HepG2 (cell line): ENCODE results near the gene LRRC3C. TPM values are rescaled to one million over a fixed set of nuclear protein-coding genes. Genes with fewer than 3 reads are reported as not detected.
A peak's percentile ranks its signal among the peaks of the same experiment; 100 is the strongest.

Experiments
- AGO2 ChIP-seq: fragments of 200-400 bp; formaldehyde crosslinking; optimal IDR thresholded peaks from 2 replicates; pipeline ENCODE3; 2017; ENCODE audit warnings: mild to moderate bottlenecking, low read depth, low read length, moderate library complexity
- ATAD3A ChIP-seq: sonication (generic); formaldehyde crosslinking; IDR thresholded peaks from 2 replicates; pipeline ENCODE4 v1.4.0; 2020; ENCODE audit warnings: missing genetic modification reagents
- EHMT2 ChIP-seq: fragments of 200-600 bp; sonication (generic); IDR thresholded peaks from 2 replicates; pipeline ENCODE4 v1.7.0; 2017; ENCODE audit warnings: antibody characterized with exemption, low read depth, low read length, borderline replicate concordance
- HDAC1 ChIP-seq: sonication (generic); formaldehyde crosslinking; IDR thresholded peaks from 2 replicates; pipeline ENCODE4 v1.5.1; 2020; ENCODE audit warnings: mild to moderate bottlenecking, missing genetic modification reagents
- NAIF1 ChIP-seq: sonication (generic); formaldehyde crosslinking; IDR thresholded peaks from 2 replicates; pipeline ENCODE4 v1.5.0; 2020; ENCODE audit warnings: mild to moderate bottlenecking, missing genetic modification reagents, borderline replicate concordance
- NCOA1 ChIP-seq: sonication (generic); formaldehyde crosslinking; IDR thresholded peaks from 2 replicates; pipeline ENCODE4 v1.9.0; 2021; ENCODE audit warnings: missing genetic modification reagents
- NFE2L2 ChIP-seq: fragments of 150-350 bp; IDR thresholded peaks from 2 replicates; pipeline ENCODE4 v1.6.1; 2014; ENCODE audit warnings: low read length
- NR2C2 ChIP-seq: sonication (generic); formaldehyde crosslinking; IDR thresholded peaks from 2 replicates; pipeline ENCODE4 v1.4.0; 2020; ENCODE audit warnings: missing genetic modification reagents, mild to moderate bottlenecking, moderate library complexity, borderline replicate concordance
- PHF20 ChIP-seq: sonication (generic); formaldehyde crosslinking; IDR thresholded peaks from 2 replicates; pipeline ENCODE4 v1.5.0; 2020; ENCODE audit warnings: mild to moderate bottlenecking, missing genetic modification reagents
- RBM39 ChIP-seq: fragments of 200-400 bp; formaldehyde crosslinking; IDR thresholded peaks from one replicate; pipeline ENCODE4 v1.6.1; 2018; ENCODE audit warnings: antibody characterized with exemption, mild to moderate bottlenecking, low read depth, low read length; ENCODE audit not compliant: poor library complexity, severe bottlenecking
- RFXAP ChIP-seq: sonication (generic); formaldehyde crosslinking; IDR thresholded peaks from 2 replicates; pipeline ENCODE4 v1.4.0; 2020; ENCODE audit warnings: missing genetic modification reagents, borderline replicate concordance
- SOX6 ChIP-seq, 2 experiments: fragments of 450-650 bp in 1 of 2; sonication (generic) in 1 of 2; formaldehyde crosslinking in 1 of 2; IDR thresholded peaks; 2 replicates each; pipeline versions ENCODE4 v1.4.0 to v1.6.1; 2017 to 2020; ENCODE audit warnings: antibody characterized with exemption in 1 of 2, mild to moderate bottlenecking in 1 of 2, missing genetic modification reagents in 1 of 2
- SP4 ChIP-seq: sonication (generic); formaldehyde crosslinking; IDR thresholded peaks from 2 replicates; pipeline ENCODE4 v1.8.1; 2023; ENCODE audit warnings: mild to moderate bottlenecking, missing genetic modification reagents
- ZNF614 ChIP-seq: IDR thresholded peaks from 2 replicates; pipeline ENCODE4 v1.6.1; 2018; ENCODE audit warnings: missing biosample characterization, missing genetic modification reagents, inconsistent platforms, borderline replicate concordance
- ZNF670 ChIP-seq: sonication (generic); formaldehyde crosslinking; IDR thresholded peaks from 2 replicates; pipeline ENCODE4 v1.8.0; 2022; ENCODE audit warnings: mild to moderate bottlenecking, missing genetic modification reagents, borderline replicate concordance
- ZSCAN21 ChIP-seq: sonication (generic); formaldehyde crosslinking; IDR thresholded peaks from 2 replicates; pipeline ENCODE4 v1.8.0; 2022; ENCODE audit warnings: mild to moderate bottlenecking, missing genetic modification reagents, moderate library complexity, borderline replicate concordance
- polyA plus RNA-seq, 8 experiments: library from polyadenylated mRNA; depleted of rRNA in 3 of 8; stranded (reverse) in 7 of 8; unstranded in 1 of 8; fragments of >200 nt; fragmentation: Illumina TruSeq in 4 of 8; extraction: Trizol in 4 of 8; gene quantifications; 2 replicates each; pipeline versions ENCODE4 v1.2.1 to v1.2.3, GENCODE V29; 2011 to 2016; ENCODE audit warnings: low read depth in 4 of 8, missing spikeins in 1 of 8, mixed read lengths in 1 of 8; ENCODE audit not compliant: insufficient read depth in 1 of 8
- total RNA-seq, 5 experiments: library from RNA; depleted of rRNA; stranded (reverse); fragments of >200 nt; fragmentation: Illumina TruSeq; extraction: Trizol; gene quantifications; 2 replicates each; pipeline ENCODE4 v1.2.3, GENCODE V29; 2016; ENCODE audit warnings: low read depth in 1 of 5
- TF ChIP-seq, protein P1 (sequence below): sonication (generic); formaldehyde crosslinking; IDR thresholded peaks from 2 replicates; pipeline ENCODE4 v1.4.0; 2020; ENCODE audit warnings: mild to moderate bottlenecking, missing genetic modification reagents, borderline replicate concordance
- TF ChIP-seq, protein P2 (sequence below): sonication (generic); formaldehyde crosslinking; IDR thresholded peaks from 2 replicates; pipeline ENCODE4 v1.9.0; 2022; ENCODE audit warnings: missing genetic modification reagents, mild to moderate bottlenecking, borderline replicate concordance
- TF ChIP-seq, protein P3 (sequence below): sonication (generic); formaldehyde crosslinking; IDR thresholded peaks from 2 replicates; pipeline ENCODE4 v1.4.0; 2020; ENCODE audit warnings: missing genetic modification reagents, mild to moderate bottlenecking, borderline replicate concordance
- TF ChIP-seq, protein P4 (sequence below): IDR thresholded peaks from 2 replicates; pipeline ENCODE4 v1.6.1; 2016

The LRRC3C gene
- total and polyA plus RNA-seq, 2 of the 13 experiments (the other 11 are each of a cell fraction or from before 2014, with no cell fraction given): 0.17 TPM; not detected in 1

DNA sequence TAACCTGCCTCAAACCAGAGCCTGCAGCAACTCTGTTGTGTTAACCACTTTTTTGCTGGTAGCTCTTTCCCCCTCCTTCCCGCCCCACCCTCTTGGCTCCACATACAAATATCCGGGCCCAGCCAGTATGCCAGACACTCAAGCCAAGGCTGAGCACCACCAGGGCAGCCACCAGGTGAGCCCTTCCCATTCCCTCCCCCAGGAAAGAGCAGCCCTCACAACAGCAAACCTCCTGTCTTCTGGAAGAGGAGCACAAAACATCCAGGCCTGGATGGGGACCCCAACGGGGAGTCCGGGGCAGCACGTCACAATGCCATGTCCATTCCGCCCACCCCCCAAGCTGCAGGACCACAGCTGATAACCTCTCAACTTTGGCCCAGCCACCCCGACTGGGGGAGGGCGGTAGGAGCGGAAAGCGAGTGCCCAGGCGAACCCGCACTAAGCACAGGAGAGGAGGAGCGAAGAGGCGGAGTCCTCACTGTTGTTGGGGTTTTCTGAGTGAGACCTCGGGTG is 888 bp upstream of the LRRC3C start (continued):
- TF ChIP-seq, protein P1, sequence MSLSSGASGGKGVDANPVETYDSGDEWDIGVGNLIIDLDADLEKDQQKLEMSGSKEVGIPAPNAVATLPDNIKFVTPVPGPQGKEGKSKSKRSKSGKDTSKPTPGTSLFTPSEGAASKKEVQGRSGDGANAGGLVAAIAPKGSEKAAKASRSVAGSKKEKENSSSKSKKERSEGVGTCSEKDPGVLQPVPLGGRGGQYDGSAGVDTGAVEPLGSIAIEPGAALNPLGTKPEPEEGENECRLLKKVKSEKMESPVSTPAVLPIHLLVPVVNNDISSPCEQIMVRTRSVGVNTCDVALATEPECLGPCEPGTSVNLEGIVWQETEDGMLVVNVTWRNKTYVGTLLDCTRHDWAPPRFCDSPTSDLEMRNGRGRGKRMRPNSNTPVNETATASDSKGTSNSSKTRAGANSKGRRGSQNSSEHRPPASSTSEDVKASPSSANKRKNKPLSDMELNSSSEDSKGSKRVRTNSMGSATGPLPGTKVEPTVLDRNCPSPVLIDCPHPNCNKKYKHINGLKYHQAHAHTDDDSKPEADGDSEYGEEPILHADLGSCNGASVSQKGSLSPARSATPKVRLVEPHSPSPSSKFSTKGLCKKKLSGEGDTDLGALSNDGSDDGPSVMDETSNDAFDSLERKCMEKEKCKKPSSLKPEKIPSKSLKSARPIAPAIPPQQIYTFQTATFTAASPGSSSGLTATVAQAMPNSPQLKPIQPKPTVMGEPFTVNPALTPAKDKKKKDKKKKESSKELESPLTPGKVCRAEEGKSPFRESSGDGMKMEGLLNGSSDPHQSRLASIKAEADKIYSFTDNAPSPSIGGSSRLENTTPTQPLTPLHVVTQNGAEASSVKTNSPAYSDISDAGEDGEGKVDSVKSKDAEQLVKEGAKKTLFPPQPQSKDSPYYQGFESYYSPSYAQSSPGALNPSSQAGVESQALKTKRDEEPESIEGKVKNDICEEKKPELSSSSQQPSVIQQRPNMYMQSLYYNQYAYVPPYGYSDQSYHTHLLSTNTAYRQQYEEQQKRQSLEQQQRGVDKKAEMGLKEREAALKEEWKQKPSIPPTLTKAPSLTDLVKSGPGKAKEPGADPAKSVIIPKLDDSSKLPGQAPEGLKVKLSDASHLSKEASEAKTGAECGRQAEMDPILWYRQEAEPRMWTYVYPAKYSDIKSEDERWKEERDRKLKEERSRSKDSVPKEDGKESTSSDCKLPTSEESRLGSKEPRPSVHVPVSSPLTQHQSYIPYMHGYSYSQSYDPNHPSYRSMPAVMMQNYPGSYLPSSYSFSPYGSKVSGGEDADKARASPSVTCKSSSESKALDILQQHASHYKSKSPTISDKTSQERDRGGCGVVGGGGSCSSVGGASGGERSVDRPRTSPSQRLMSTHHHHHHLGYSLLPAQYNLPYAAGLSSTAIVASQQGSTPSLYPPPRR: peak; percentile 32; the same call in 1 of the 2 replicates
- TF ChIP-seq RBM39 (peak; percentile 74), ZNF670 (CRISPR knock-in tag) (peak; percentile 68; the same call in 1 of the 2 replicates), ATAD3A (CRISPR knock-in tag) (no peak), SP4 (peak; percentile 69), NAIF1 (CRISPR knock-in tag) (no peak), HDAC1 (CRISPR knock-in tag) (peak; percentile 82), EHMT2 (no peak), NCOA1 (0 out of 2 replicates have a peak, but pooled peaks have one; percentile 3), ZNF614 (CRISPR knock-in tag) (no peak), NR2C2 (peak; percentile 96), PHF20 (peak; percentile 35; the same call in 1 of the 2 replicates), SOX6 (IDR thresholded peaks at IDR 0.05) (no peak), SOX6 (CRISPR knock-in tag; IDR thresholded peaks at IDR 0.05) (peak; percentile 70), ZSCAN21 (CRISPR knock-in tag) (peak; percentile 13; the same call in 1 of the 2 replicates), NFE2L2 (no peak), AGO2 (no peak), RFXAP (CRISPR knock-in tag) (peak; percentile 28; the same call in 1 of the 2 replicates)
- TF ChIP-seq, protein P2, sequence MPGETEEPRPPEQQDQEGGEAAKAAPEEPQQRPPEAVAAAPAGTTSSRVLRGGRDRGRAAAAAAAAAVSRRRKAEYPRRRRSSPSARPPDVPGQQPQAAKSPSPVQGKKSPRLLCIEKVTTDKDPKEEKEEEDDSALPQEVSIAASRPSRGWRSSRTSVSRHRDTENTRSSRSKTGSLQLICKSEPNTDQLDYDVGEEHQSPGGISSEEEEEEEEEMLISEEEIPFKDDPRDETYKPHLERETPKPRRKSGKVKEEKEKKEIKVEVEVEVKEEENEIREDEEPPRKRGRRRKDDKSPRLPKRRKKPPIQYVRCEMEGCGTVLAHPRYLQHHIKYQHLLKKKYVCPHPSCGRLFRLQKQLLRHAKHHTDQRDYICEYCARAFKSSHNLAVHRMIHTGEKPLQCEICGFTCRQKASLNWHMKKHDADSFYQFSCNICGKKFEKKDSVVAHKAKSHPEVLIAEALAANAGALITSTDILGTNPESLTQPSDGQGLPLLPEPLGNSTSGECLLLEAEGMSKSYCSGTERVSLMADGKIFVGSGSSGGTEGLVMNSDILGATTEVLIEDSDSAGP (CRISPR knock-in tag): 0 out of 2 replicates have a peak, but pooled peaks have one; percentile 25
- TF ChIP-seq, protein P3, sequence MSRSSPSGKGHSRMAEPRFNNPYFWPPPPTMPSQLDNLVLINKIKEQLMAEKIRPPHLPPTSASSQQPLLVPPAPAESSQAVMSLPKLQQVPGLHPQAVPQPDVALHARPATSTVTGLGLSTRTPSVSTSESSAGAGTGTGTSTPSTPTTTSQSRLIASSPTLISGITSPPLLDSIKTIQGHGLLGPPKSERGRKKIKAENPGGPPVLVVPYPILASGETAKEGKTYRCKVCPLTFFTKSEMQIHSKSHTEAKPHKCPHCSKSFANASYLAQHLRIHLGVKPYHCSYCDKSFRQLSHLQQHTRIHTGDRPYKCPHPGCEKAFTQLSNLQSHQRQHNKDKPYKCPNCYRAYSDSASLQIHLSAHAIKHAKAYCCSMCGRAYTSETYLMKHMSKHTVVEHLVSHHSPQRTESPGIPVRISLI (CRISPR knock-in tag): 0 out of 2 replicates have a peak, but pooled peaks have one; percentile 32
- TF ChIP-seq, protein P4, sequence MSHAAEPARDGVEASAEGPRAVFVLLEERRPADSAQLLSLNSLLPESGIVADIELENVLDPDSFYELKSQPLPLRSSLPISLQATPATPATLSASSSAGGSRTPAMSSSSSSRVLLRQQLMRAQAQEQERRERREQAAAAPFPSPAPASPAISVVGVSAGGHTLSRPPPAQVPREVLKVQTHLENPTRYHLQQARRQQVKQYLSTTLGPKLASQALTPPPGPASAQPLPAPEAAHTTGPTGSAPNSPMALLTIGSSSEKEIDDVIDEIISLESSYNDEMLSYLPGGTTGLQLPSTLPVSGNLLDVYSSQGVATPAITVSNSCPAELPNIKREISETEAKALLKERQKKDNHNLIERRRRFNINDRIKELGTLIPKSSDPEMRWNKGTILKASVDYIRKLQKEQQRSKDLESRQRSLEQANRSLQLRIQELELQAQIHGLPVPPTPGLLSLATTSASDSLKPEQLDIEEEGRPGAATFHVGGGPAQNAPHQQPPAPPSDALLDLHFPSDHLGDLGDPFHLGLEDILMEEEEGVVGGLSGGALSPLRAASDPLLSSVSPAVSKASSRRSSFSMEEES: no peak
